Measurements from ENCODE around the gene SPINT2.

GRCh38 chr19:38239816-38240215 lies 24.6 kb upstream of the SPINT2 start:
- TF ChIP-seq, protein P1, sequence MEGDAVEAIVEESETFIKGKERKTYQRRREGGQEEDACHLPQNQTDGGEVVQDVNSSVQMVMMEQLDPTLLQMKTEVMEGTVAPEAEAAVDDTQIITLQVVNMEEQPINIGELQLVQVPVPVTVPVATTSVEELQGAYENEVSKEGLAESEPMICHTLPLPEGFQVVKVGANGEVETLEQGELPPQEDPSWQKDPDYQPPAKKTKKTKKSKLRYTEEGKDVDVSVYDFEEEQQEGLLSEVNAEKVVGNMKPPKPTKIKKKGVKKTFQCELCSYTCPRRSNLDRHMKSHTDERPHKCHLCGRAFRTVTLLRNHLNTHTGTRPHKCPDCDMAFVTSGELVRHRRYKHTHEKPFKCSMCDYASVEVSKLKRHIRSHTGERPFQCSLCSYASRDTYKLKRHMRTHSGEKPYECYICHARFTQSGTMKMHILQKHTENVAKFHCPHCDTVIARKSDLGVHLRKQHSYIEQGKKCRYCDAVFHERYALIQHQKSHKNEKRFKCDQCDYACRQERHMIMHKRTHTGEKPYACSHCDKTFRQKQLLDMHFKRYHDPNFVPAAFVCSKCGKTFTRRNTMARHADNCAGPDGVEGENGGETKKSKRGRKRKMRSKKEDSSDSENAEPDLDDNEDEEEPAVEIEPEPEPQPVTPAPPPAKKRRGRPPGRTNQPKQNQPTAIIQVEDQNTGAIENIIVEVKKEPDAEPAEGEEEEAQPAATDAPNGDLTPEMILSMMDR (IDR thresholded peaks at IDR 0.05; ENCODE audit: low read depth, low read length, missing input control): no peak
- TF ChIP-seq FOXA1 (IDR thresholded peaks at IDR 0.05): no peak
- TF ChIP-seq TAF1 (conservative IDR thresholded peaks at IDR 0.05): no peak
- TF ChIP-seq, protein P2, sequence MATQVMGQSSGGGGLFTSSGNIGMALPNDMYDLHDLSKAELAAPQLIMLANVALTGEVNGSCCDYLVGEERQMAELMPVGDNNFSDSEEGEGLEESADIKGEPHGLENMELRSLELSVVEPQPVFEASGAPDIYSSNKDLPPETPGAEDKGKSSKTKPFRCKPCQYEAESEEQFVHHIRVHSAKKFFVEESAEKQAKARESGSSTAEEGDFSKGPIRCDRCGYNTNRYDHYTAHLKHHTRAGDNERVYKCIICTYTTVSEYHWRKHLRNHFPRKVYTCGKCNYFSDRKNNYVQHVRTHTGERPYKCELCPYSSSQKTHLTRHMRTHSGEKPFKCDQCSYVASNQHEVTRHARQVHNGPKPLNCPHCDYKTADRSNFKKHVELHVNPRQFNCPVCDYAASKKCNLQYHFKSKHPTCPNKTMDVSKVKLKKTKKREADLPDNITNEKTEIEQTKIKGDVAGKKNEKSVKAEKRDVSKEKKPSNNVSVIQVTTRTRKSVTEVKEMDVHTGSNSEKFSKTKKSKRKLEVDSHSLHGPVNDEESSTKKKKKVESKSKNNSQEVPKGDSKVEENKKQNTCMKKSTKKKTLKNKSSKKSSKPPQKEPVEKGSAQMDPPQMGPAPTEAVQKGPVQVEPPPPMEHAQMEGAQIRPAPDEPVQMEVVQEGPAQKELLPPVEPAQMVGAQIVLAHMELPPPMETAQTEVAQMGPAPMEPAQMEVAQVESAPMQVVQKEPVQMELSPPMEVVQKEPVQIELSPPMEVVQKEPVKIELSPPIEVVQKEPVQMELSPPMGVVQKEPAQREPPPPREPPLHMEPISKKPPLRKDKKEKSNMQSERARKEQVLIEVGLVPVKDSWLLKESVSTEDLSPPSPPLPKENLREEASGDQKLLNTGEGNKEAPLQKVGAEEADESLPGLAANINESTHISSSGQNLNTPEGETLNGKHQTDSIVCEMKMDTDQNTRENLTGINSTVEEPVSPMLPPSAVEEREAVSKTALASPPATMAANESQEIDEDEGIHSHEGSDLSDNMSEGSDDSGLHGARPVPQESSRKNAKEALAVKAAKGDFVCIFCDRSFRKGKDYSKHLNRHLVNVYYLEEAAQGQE (IDR thresholded peaks at IDR 0.05): no peak
- TF ChIP-seq HNF4A (conservative IDR thresholded peaks at IDR 0.05): no peak
- no peak for TF ChIP-seq RAD21 (IDR thresholded peaks at IDR 0.05)
- TF ChIP-seq, protein P3, sequence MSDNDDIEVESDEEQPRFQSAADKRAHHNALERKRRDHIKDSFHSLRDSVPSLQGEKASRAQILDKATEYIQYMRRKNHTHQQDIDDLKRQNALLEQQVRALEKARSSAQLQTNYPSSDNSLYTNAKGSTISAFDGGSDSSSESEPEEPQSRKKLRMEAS (IDR thresholded peaks at IDR 0.05): no peak
- TF ChIP-seq JUND (IDR thresholded peaks at IDR 0.05): no peak
- TF ChIP-seq SP1 (IDR thresholded peaks at IDR 0.05): no peak
